ENCODE results near the gene NSA2. TPM values are rescaled to one million over a fixed set of nuclear protein-coding genes. Genes with fewer than 3 reads are reported as not detected.

NSA2 gene
- total RNA-seq, 1 experiment from 2014 or later: 75.6 TPM

- no peak overlapping the region for H3K27ac Mint-ChIP-seq
- CTCF ChIA-PET: no interaction called here
- H3K27me3 Mint-ChIP-seq (ENCODE audit: low read depth): no peaks in the 10 kb centered on the region
- no peak for ATAC-seq
- no peak overlapping the region for H3K4me3 Mint-ChIP-seq
- H3K36me3 Mint-ChIP-seq: peaks cover 28% of the 10 kb centered on the region
- no peaks in the 10 kb centered on the region for H3K9me3 Mint-ChIP-seq
- DNase-seq (ENCODE audit: low spot score): no peak
- H3K4me1 Mint-ChIP-seq: no peaks in the 10 kb centered on the region
- POLR2A ChIA-PET: no interaction called here
- no peak for TF ChIP-seq USF1 (CRISPR knock-in tag; IDR thresholded peaks at IDR 0.05)
- no peak for TF ChIP-seq FOXP1 (CRISPR knock-in tag; IDR thresholded peaks at IDR 0.05; ENCODE audit: borderline replicate concordance)
- TF ChIP-seq TEAD1 (CRISPR knock-in tag; IDR thresholded peaks at IDR 0.05): no peak
- no peak for TF ChIP-seq ZNF263 (CRISPR knock-in tag; IDR thresholded peaks at IDR 0.05; ENCODE audit: low read depth)
- TF ChIP-seq ERG (CRISPR knock-in tag; IDR thresholded peaks at IDR 0.05): no peak
- TF ChIP-seq E2F1 (CRISPR knock-in tag; IDR thresholded peaks at IDR 0.05): no peak
- TF ChIP-seq USF2 (CRISPR knock-in tag; IDR thresholded peaks at IDR 0.05): no peak
- no peak for TF ChIP-seq ATF2 (CRISPR knock-in tag; IDR thresholded peaks at IDR 0.05; ENCODE audit: borderline replicate concordance, low read depth)
- TF ChIP-seq CREB1 (CRISPR knock-in tag; IDR thresholded peaks at IDR 0.05): no peak
- TF ChIP-seq ELF4 (CRISPR knock-in tag; IDR thresholded peaks at IDR 0.05; ENCODE audit: low read depth): no peak
- no peak for TF ChIP-seq ZBTB43 (CRISPR knock-in tag; IDR thresholded peaks at IDR 0.05)
- TF ChIP-seq MYBL2 (CRISPR knock-in tag; IDR thresholded peaks at IDR 0.05): no peak
These were observed 44.8 kb upstream of the NSA2 start for GRCh38 chr5:74722271-74722670.

GRCh38 chr5:74725331-74725730 is 41.7 kb upstream of the NSA2 start:
- ChIA-PET CTCF (no interaction called here), POLR2A (no interaction called here)
- DNase-seq (ENCODE audit: low spot score) (no peak), ATAC-seq (no peak)
- no peaks in the 10 kb centered on the region for H3K4me1 Mint-ChIP-seq
- H3K36me3 Mint-ChIP-seq: peaks cover 25% of the 10 kb centered on the region
- no peaks in the 10 kb centered on the region for H3K9me3 Mint-ChIP-seq
- no peak overlapping the region for H3K27ac Mint-ChIP-seq
- no peaks in the 10 kb centered on the region for H3K27me3 Mint-ChIP-seq (ENCODE audit: low read depth)
- no peak overlapping the region for H3K4me3 Mint-ChIP-seq
- TF ChIP-seq GABPB1 (CRISPR knock-in tag; IDR thresholded peaks at IDR 0.05) (no peak), E2F4 (CRISPR knock-in tag; IDR thresholded peaks at IDR 0.05; ENCODE audit: borderline replicate concordance, low read depth) (no peak), TEAD4 (CRISPR knock-in tag; IDR thresholded peaks at IDR 0.05) (no peak), CTCF (IDR thresholded peaks at IDR 0.05) (no peak), JAZF1 (CRISPR knock-in tag; IDR thresholded peaks at IDR 0.05) (no peak), MXD4 (CRISPR knock-in tag; IDR thresholded peaks at IDR 0.05; ENCODE audit: borderline replicate concordance) (no peak), SMAD4 (CRISPR knock-in tag; IDR thresholded peaks at IDR 0.05) (no peak), RELA (CRISPR knock-in tag; IDR thresholded peaks at IDR 0.05; ENCODE audit: borderline replicate concordance) (no peak), IRF2 (CRISPR knock-in tag; IDR thresholded peaks at IDR 0.05; ENCODE audit: borderline replicate concordance, low read depth) (no peak), ARID4B (CRISPR knock-in tag; IDR thresholded peaks at IDR 0.05; ENCODE audit: borderline replicate concordance) (no peak)

Data from WTC11 (cell line).